ENCODE data around the gene ESYT2. TPM values are rescaled to one million over a fixed set of nuclear protein-coding genes. Genes with fewer than 3 reads are reported as not detected.
"Not testable (repeated sequence)": the region's sequence is repeated elsewhere in the genome, so short reads cannot be mapped to it uniquely, and the experiment has no call there.

Gene ESYT2
- total and polyA plus RNA-seq, 7 experiments from 2014 or later: 46.3 to 129 (median 112) TPM

- ChIA-PET POLR2A (interaction anchor here (1.2 kb wide), 1 partner anchor 279 kb away, joined by 4 read pairs; no protein-coding TSS in a partner anchor), CTCF (interaction anchor here (1.1 to 4.8 kb wide), 2 partner anchors 16 to 280 kb away, joined by 3 to 97 read pairs; no protein-coding TSS in a partner anchor)
- H3K27me3 Mint-ChIP-seq; H3K9me3 Mint-ChIP-seq; H3K9me3 ChIP-seq (ENCODE audit: control insufficient read depth in 2 of 3, low read length in 3 of 3); H3K27me3 ChIP-seq (ENCODE audit: control insufficient read depth in 2 of 2, insufficient read depth in 2 of 2, low read length in 2 of 2); H3K36me3 ChIP-seq (ENCODE audit: control insufficient read depth in 2 of 3, insufficient read depth in 3 of 3, low read length in 3 of 3); H3K4me3 Mint-ChIP-seq; DNase-seq; H3K27ac ChIP-seq (ENCODE audit: low read depth, low read length); H3K4me1 ChIP-seq (ENCODE audit: control insufficient read depth in 2 of 2, insufficient read depth in 2 of 2, low read length in 2 of 2); H3K4me3 ChIP-seq (ENCODE audit: low read length); ATAC-seq; intact Hi-C loops (cut with micrococcal nuclease): not testable (repeated sequence)
- Mint-ChIP-seq H3K4me1 (peaks cover 5 to 70% (median 11%) of the 10 kb centered on the region in 7 donors), H3K36me3 (peaks cover 0 to 34% (median 0%) of the 10 kb centered on the region in 5 donors), H3K27ac (peak overlapping the region in 1 of 9 donors; percentile 63)
Measured at GRCh38 chr7:158697597-158697996, 131.7 kb downstream of the ESYT2 start.

- Histone ChIP-seq H3K9me3 (ENCODE audit: control insufficient read depth in 2 of 3, low read length in 3 of 3) (no peaks in the 10 kb centered on the region), H3K4me3 (ENCODE audit: low read length) (no peak overlapping the region), H3K27ac (ENCODE audit: low read depth, low read length) (no peak overlapping the region), H3K36me3 (ENCODE audit: control insufficient read depth in 2 of 3, insufficient read depth in 3 of 3, low read length in 3 of 3) (no peaks in the 10 kb centered on the region), H3K27me3 (ENCODE audit: control insufficient read depth in 2 of 2, insufficient read depth in 2 of 2, low read length in 2 of 2) (no peaks in the 10 kb centered on the region), H3K4me1 (ENCODE audit: control insufficient read depth in 2 of 2, insufficient read depth in 2 of 2, low read length in 2 of 2) (peaks cover 0 to 5% of the 10 kb centered on the region in 2 donors)
- ChIA-PET CTCF (interaction anchor here (0.5 to 4.8 kb wide), 6 partner anchors 9 to 302 kb away, joined by 3 to 97 read pairs (median 4); partner anchors contain the start of gene NCAPG2), POLR2A (interaction anchor here (1.4 to 2.3 kb wide), 2 partner anchors 279 to 281 kb away, joined by 4 to 12 read pairs; no protein-coding TSS in a partner anchor)
- H3K4me1 Mint-ChIP-seq: peaks cover 5 to 57% (median 11%) of the 10 kb centered on the region in 7 donors
- peak overlapping the region; percentile 41 to 87 (median 75) for H3K27ac Mint-ChIP-seq
- peak overlapping the region in 6 of 10 donors; percentile 59 to 77 (median 66) for H3K4me3 Mint-ChIP-seq
- DNase-seq (peak in 7 of 9 donors; percentile 27 to 69 (median 58)), ATAC-seq (peak; percentile 97)
- no peaks in the 10 kb centered on the region for H3K27me3 Mint-ChIP-seq
- intact Hi-C loops (cut with micrococcal nuclease): loop anchor here in 1 of 2 donors (1.0 kb wide), 2 partner anchors 8 to 281 kb away; partner anchors contain the start of gene NCAPG2
- H3K36me3 Mint-ChIP-seq: peaks cover 0 to 30% (median 0%) of the 10 kb centered on the region in 5 donors
- peaks cover 0 to 2% (median 0%) of the 10 kb centered on the region in 11 donors for H3K9me3 Mint-ChIP-seq
Measured at GRCh38 chr7:158695726-158696452, 133.4 kb downstream of the ESYT2 start.

GRCh38 chr7:158695056-158695455 lies 134.3 kb downstream of the ESYT2 start:
- H3K4me3 ChIP-seq (ENCODE audit: low read length): no peak overlapping the region
- no peaks in the 10 kb centered on the region for H3K36me3 ChIP-seq (ENCODE audit: control insufficient read depth in 2 of 3, insufficient read depth in 3 of 3, low read length in 3 of 3)
- Mint-ChIP-seq H3K4me1 (peaks cover 5 to 50% (median 11%) of the 10 kb centered on the region in 7 donors), H3K36me3 (peaks cover 0 to 30% (median 0%) of the 10 kb centered on the region in 5 donors), H3K27ac (peak overlapping the region in 1 of 9 donors; percentile 75), H3K9me3 (peaks cover 0 to 2% (median 0%) of the 10 kb centered on the region in 11 donors), H3K4me3 (no peak overlapping the region), H3K27me3 (no peaks in the 10 kb centered on the region)
- intact Hi-C loops (cut with micrococcal nuclease): no loop called here
- ATAC-seq (no peak), DNase-seq (no peak)
- POLR2A ChIA-PET: interaction anchor here (2.3 kb wide), 1 partner anchor 282 kb away, joined by 12 read pairs; no protein-coding TSS in a partner anchor
- no peak overlapping the region for H3K27ac ChIP-seq (ENCODE audit: low read depth, low read length)
- no peaks in the 10 kb centered on the region for H3K9me3 ChIP-seq (ENCODE audit: control insufficient read depth in 2 of 3, low read length in 3 of 3)
- H3K27me3 ChIP-seq (ENCODE audit: control insufficient read depth in 2 of 2, insufficient read depth in 2 of 2, low read length in 2 of 2): no peaks in the 10 kb centered on the region
- CTCF ChIA-PET: interaction anchor here (0.5 to 4.8 kb wide), 2 partner anchors 282 to 302 kb away, joined by 4 to 97 read pairs; no protein-coding TSS in a partner anchor
- peaks cover 0 to 5% of the 10 kb centered on the region in 2 donors for H3K4me1 ChIP-seq (ENCODE audit: control insufficient read depth in 2 of 2, insufficient read depth in 2 of 2, low read length in 2 of 2)

GRCh38 chr7:158694650-158695049 lies 134.7 kb downstream of the ESYT2 start:
- H3K36me3 Mint-ChIP-seq: peaks cover 0 to 30% (median 0%) of the 10 kb centered on the region in 5 donors
- no peak overlapping the region for H3K4me3 Mint-ChIP-seq
- POLR2A ChIA-PET: interaction anchor here (2.3 kb wide), 1 partner anchor 283 kb away, joined by 12 read pairs; no protein-coding TSS in a partner anchor
- Histone ChIP-seq H3K4me1 (ENCODE audit: control insufficient read depth in 2 of 2, insufficient read depth in 2 of 2, low read length in 2 of 2) (peaks cover 0 to 5% of the 10 kb centered on the region in 2 donors), H3K9me3 (ENCODE audit: control insufficient read depth in 2 of 3, low read length in 3 of 3) (no peaks in the 10 kb centered on the region), H3K4me3 (ENCODE audit: low read length) (no peak overlapping the region), H3K27me3 (ENCODE audit: control insufficient read depth in 2 of 2, insufficient read depth in 2 of 2, low read length in 2 of 2) (no peaks in the 10 kb centered on the region), H3K36me3 (ENCODE audit: control insufficient read depth in 2 of 3, insufficient read depth in 3 of 3, low read length in 3 of 3) (no peaks in the 10 kb centered on the region), H3K27ac (ENCODE audit: low read depth, low read length) (no peak overlapping the region)
- ATAC-seq (no peak), DNase-seq (no peak)
- intact Hi-C loops (cut with micrococcal nuclease): no loop called here
- H3K27me3 Mint-ChIP-seq: no peaks in the 10 kb centered on the region
- peaks cover 5 to 50% (median 11%) of the 10 kb centered on the region in 7 donors for H3K4me1 Mint-ChIP-seq
- H3K27ac Mint-ChIP-seq: peak overlapping the region in 1 of 9 donors; percentile 19
- H3K9me3 Mint-ChIP-seq: peaks cover 0 to 2% (median 0%) of the 10 kb centered on the region in 11 donors
- CTCF ChIA-PET: interaction anchor here (4.8 kb wide), 1 partner anchor 283 kb away, joined by 97 read pairs; no protein-coding TSS in a partner anchor

- no peak overlapping the region for H3K4me3 ChIP-seq (ENCODE audit: low read length)
- no peaks in the 10 kb centered on the region for H3K36me3 ChIP-seq (ENCODE audit: control insufficient read depth in 2 of 3, insufficient read depth in 3 of 3, low read length in 3 of 3)
- ChIA-PET POLR2A (no interaction called here), CTCF (interaction anchor here (4.5 kb wide), 1 partner anchor 287 kb away, joined by 27 read pairs; no protein-coding TSS in a partner anchor)
- H3K4me1 ChIP-seq (ENCODE audit: control insufficient read depth in 2 of 2, insufficient read depth in 2 of 2, low read length in 2 of 2): no peaks in the 10 kb centered on the region
- Mint-ChIP-seq H3K27me3 (no peaks in the 10 kb centered on the region), H3K4me1 (peaks cover 0 to 14% (median 0%) of the 10 kb centered on the region in 7 donors), H3K27ac (no peak overlapping the region), H3K4me3 (no peak overlapping the region), H3K36me3 (peaks cover 3 to 33% (median 11%) of the 10 kb centered on the region in 5 donors), H3K9me3 (peaks cover 0 to 2% (median 0%) of the 10 kb centered on the region in 11 donors)
- ATAC-seq: no peak
- H3K27ac ChIP-seq (ENCODE audit: low read depth, low read length): no peak overlapping the region
- intact Hi-C loops (cut with micrococcal nuclease): no loop called here
- no peak for DNase-seq
- H3K9me3 ChIP-seq (ENCODE audit: control insufficient read depth in 2 of 3, low read length in 3 of 3): no peaks in the 10 kb centered on the region
- no peaks in the 10 kb centered on the region for H3K27me3 ChIP-seq (ENCODE audit: control insufficient read depth in 2 of 2, insufficient read depth in 2 of 2, low read length in 2 of 2)
Measured at GRCh38 chr7:158689488-158689887, 139.8 kb downstream of the ESYT2 start.

- intact Hi-C loops (cut with micrococcal nuclease): no loop called here
- DNase-seq (no peak), ATAC-seq (no peak)
- Histone ChIP-seq H3K36me3 (ENCODE audit: control insufficient read depth in 2 of 3, insufficient read depth in 3 of 3, low read length in 3 of 3) (no peaks in the 10 kb centered on the region), H3K27ac (ENCODE audit: low read depth, low read length) (no peak overlapping the region), H3K4me3 (ENCODE audit: low read length) (no peak overlapping the region), H3K4me1 (ENCODE audit: control insufficient read depth in 2 of 2, insufficient read depth in 2 of 2, low read length in 2 of 2) (no peaks in the 10 kb centered on the region), H3K9me3 (ENCODE audit: control insufficient read depth in 2 of 3, low read length in 3 of 3) (no peaks in the 10 kb centered on the region), H3K27me3 (ENCODE audit: control insufficient read depth in 2 of 2, insufficient read depth in 2 of 2, low read length in 2 of 2) (no peaks in the 10 kb centered on the region)
- ChIA-PET POLR2A (no interaction called here), CTCF (interaction anchor here (1.8 kb wide), 1 partner anchor 290 kb away, joined by 5 read pairs; no protein-coding TSS in a partner anchor)
- H3K36me3 Mint-ChIP-seq: peaks cover 3 to 26% (median 18%) of the 10 kb centered on the region in 5 donors
- H3K27me3 Mint-ChIP-seq: no peaks in the 10 kb centered on the region
- H3K9me3 Mint-ChIP-seq: peaks cover 0 to 2% (median 0%) of the 10 kb centered on the region in 11 donors
- H3K27ac Mint-ChIP-seq: no peak overlapping the region
- peaks cover 0 to 5% (median 0%) of the 10 kb centered on the region in 7 donors for H3K4me1 Mint-ChIP-seq
- no peak overlapping the region for H3K4me3 Mint-ChIP-seq
Measured at GRCh38 chr7:158687406-158687805, 141.9 kb downstream of the ESYT2 start.
